Measurements from ENCODE around the gene SDHAF1. TPM values are rescaled to one million over a fixed set of nuclear protein-coding genes. Genes with fewer than 3 reads are reported as not detected.

The SDHAF1 gene
- total RNA-seq, 4 donors from 2014 or later = 30.3 to 83.8 (median 55.4) TPM

DNA sequence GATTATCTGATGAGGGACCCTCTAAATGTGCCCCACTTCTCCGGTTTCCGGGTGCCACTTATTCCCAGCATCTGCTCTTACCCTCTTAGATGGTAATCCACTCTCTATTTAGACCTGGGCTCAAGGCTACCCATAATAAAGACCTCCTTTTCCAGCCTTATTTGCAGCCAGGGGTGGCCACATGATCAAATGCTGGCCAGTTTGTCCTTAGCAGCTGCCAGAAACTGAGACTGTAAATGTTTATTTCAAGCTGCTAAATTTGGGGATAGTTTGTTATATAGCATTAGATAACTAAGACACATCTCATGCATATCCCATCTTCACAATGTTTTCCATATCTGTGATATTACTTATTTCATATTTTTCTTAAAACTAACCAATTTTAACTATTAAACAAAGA lies 49.0 kb downstream of the SDHAF1 start:
- Histone ChIP-seq H3K4me3 (no peak overlapping the region), H3K27me3 (no peaks in the 10 kb centered on the region), H3K27ac (peak overlapping the region; percentile 25 to 73 (median 61)), H3K9me3 (no peaks in the 10 kb centered on the region), H3K4me1 (peaks cover 0 to 26% (median 6%) of the 10 kb centered on the region in 4 donors), H3K36me3 (no peaks in the 10 kb centered on the region)
- no peak for DNase-seq
- 86% methylated on average over 2 of the region's 2 CpGs; no CpG with 5 or more reads in 1 of the 2 donors for WGBS, 2 donors (ENCODE audit: low coverage in 1 of 2)
- TF ChIP-seq POLR2AphosphoS5 (IDR thresholded peaks at IDR 0.05) (no peak), POLR2A (IDR thresholded peaks at IDR 0.05) (no peak)
- TF ChIP-seq, protein P1, sequence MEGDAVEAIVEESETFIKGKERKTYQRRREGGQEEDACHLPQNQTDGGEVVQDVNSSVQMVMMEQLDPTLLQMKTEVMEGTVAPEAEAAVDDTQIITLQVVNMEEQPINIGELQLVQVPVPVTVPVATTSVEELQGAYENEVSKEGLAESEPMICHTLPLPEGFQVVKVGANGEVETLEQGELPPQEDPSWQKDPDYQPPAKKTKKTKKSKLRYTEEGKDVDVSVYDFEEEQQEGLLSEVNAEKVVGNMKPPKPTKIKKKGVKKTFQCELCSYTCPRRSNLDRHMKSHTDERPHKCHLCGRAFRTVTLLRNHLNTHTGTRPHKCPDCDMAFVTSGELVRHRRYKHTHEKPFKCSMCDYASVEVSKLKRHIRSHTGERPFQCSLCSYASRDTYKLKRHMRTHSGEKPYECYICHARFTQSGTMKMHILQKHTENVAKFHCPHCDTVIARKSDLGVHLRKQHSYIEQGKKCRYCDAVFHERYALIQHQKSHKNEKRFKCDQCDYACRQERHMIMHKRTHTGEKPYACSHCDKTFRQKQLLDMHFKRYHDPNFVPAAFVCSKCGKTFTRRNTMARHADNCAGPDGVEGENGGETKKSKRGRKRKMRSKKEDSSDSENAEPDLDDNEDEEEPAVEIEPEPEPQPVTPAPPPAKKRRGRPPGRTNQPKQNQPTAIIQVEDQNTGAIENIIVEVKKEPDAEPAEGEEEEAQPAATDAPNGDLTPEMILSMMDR (IDR thresholded peaks at IDR 0.05) = no peak
- intact Hi-C loops (cut with DNase I; ENCODE audit: low total_unique reads) = no loop called here
- in situ Hi-C loops (cut with MboI; ENCODE audit: low pct_ligation_motif_present in 1 of 4, low pct_unique_long_range_greater_than_20kb in 1 of 4, low sequenced_read_pairs in 3 of 4) = no loop called here

Small RNA genes lying within 50 kb of the gene (small RNA-seq; reads per million reads assigned to genes)
- 0 reads per million in 4 donors for gene AF038458.1

Other genes with a start within 250 kb of the SDHAF1 start
- 100 to 1,000 TPM in 1 of 4 donors, 10 to 100 TPM in 3; 34.8 to 122 (median 44.9) TPM for gene U2AF1L4, start 249.8 kb upstream of the SDHAF1 start, total RNA-seq
- gene PSENEN, start 249.5 kb upstream of the SDHAF1 start, total RNA-seq = 10 to 100 TPM in 3 of 4 donors, 1 to 10 TPM in 1; 6.6 to 80.0 (median 56.8) TPM
- 10 to 100 TPM; 10.5 to 41.1 (median 15.8) TPM for gene LIN37, start 246.6 kb upstream of the SDHAF1 start, total RNA-seq
- 100 to 1,000 TPM in 1 of 4 donors, 10 to 100 TPM in 3; 22.3 to 185 (median 43.9) TPM for gene HSPB6, start 238.2 kb upstream of the SDHAF1 start, total RNA-seq
- 10 to 100 TPM in 2 of 4 donors, 1 to 10 TPM in 2; 9.2 to 42.8 (median 24.6) TPM for gene PROSER3, start 237.0 kb upstream of the SDHAF1 start, total RNA-seq
- gene ARHGAP33, start 219.6 kb upstream of the SDHAF1 start, total RNA-seq = 10 to 100 TPM in 2 of 4 donors, 1 to 10 TPM in 2; 6.7 to 70.3 (median 17.2) TPM
- gene PRODH2, start 182.3 kb upstream of the SDHAF1 start, total RNA-seq = not detected
- gene NPHS1, start 142.7 kb upstream of the SDHAF1 start, total RNA-seq = not detected
- gene KIRREL2, start 138.3 kb upstream of the SDHAF1 start, total RNA-seq = not detected
- gene APLP1, start 126.6 kb upstream of the SDHAF1 start, total RNA-seq = 10 to 100 TPM in 1 of 4 donors, 1 to 10 TPM in 2, under 1 TPM in 1; 1.00 to 10.5 (median 4.5) TPM
- gene NFKBID, start 94.6 kb upstream of the SDHAF1 start, total RNA-seq = 10 to 100 TPM in 3 of 4 donors, 1 to 10 TPM in 1; 7.5 to 29.5 (median 13.1) TPM
- gene HCST, start 92.7 kb upstream of the SDHAF1 start, total RNA-seq = 1 to 10 TPM in 1 of 4 donors, not detected in 3; 9.4 TPM
- 10 to 100 TPM; 25.6 to 81.5 (median 52.2) TPM for gene TYROBP, start 86.9 kb upstream of the SDHAF1 start, total RNA-seq
- gene LRFN3, start 58.8 kb upstream of the SDHAF1 start, total RNA-seq = 10 to 100 TPM; 12.1 to 48.6 (median 16.6) TPM
- gene SYNE4, start 13.6 kb downstream of the SDHAF1 start, total RNA-seq = 1 to 10 TPM in 3 of 4 donors, not detected in 1; 1.2 to 9.0 (median 2.9) TPM
- 100 to 1,000 TPM in 2 of 4 donors, 10 to 100 TPM in 2; 27.6 to 151 (median 83.2) TPM for gene ALKBH6, start 19.0 kb downstream of the SDHAF1 start, total RNA-seq
- gene CLIP3, start 37.7 kb downstream of the SDHAF1 start, total RNA-seq = 10 to 100 TPM in 3 of 4 donors, 1 to 10 TPM in 1; 7.0 to 37.6 (median 23.5) TPM
- 10 to 100 TPM in 2 of 4 donors, 1 to 10 TPM in 1, not detected in 1; 9.5 to 64.1 (median 11.2) TPM for gene THAP8, start 59.1 kb downstream of the SDHAF1 start, total RNA-seq
- gene WDR62, start 59.7 kb downstream of the SDHAF1 start, total RNA-seq = 10 to 100 TPM in 1 of 4 donors, 1 to 10 TPM in 1, under 1 TPM in 2; 0.37 to 20.7 (median 0.97) TPM
- gene OVOL3, start 116.0 kb downstream of the SDHAF1 start, total RNA-seq = not detected
- gene POLR2I, start 119.7 kb downstream of the SDHAF1 start, total RNA-seq = 10 to 100 TPM in 3 of 4 donors, not detected in 1; 15.1 to 44.9 (median 44.0) TPM
- gene TBCB, start 120.3 kb downstream of the SDHAF1 start, total RNA-seq = 100 to 1,000 TPM in 2 of 4 donors, 10 to 100 TPM in 2; 82.4 to 175 (median 134) TPM
- 100 to 1,000 TPM; 222 to 304 (median 248) TPM for gene CAPNS1, start 144.9 kb downstream of the SDHAF1 start, total RNA-seq
- 10 to 100 TPM in 2 of 4 donors, 1 to 10 TPM in 1, not detected in 1; 7.8 to 26.3 (median 11.7) TPM for gene COX7A1, start 157.3 kb downstream of the SDHAF1 start, total RNA-seq
- 1 to 10 TPM in 2 of 4 donors, under 1 TPM in 1, not detected in 1; 1.00 to 4.1 (median 4.0) TPM for gene ZNF565, start 219.5 kb downstream of the SDHAF1 start, total RNA-seq
- gene ZNF146, start 219.9 kb downstream of the SDHAF1 start, total RNA-seq = 100 to 1,000 TPM in 1 of 4 donors, 10 to 100 TPM in 3; 10.8 to 105 (median 52.2) TPM